PC-3 (cell line): ENCODE results near the gene AGL. TPM values are rescaled to one million over a fixed set of nuclear protein-coding genes. Genes with fewer than 3 reads are reported as not detected.

ENCODE experiments used
- ATAC-seq: fragments of 200-7000 bp; cut with Tn5 transposase; 2 replicates; pipeline ENCODE4 v1.9.1; 2020; ENCODE audit warnings: mild to moderate bottlenecking, moderate library complexity
- BruUV-seq: library from RNA; stranded (reverse); fragments of 400-500 nt; replicated peaks from 2 replicates; lab custom pipeline; 2021; lab: Mats Ljungman, UMichigan
- CTCF ChIA-PET: fragments of 300-600 bp; sonication (Branson Sonifier 250); formaldehyde crosslinking; loops from one replicate; lab custom pipeline; 2022; ENCODE audit warnings: antibody characterized with exemption; lab: Charles Lee
- POLR2A ChIA-PET: fragments of 300-600 bp; sonication (Branson Sonifier 250); formaldehyde crosslinking; loops from one replicate; lab custom pipeline; 2022; ENCODE audit warnings: antibody characterized with exemption; ENCODE audit not compliant: unreplicated experiment; lab: Charles Lee
- DNase-seq: peaks from one replicate; pipeline ENCODE4 v3.0.0-alpha.2; 2015
- H2AFZ ChIP-seq: fragments of 300-600 bp; sonication (generic); 2 replicates; pipeline ENCODE4 v1.6.0; 2016; ENCODE audit warnings: antibody characterized with exemption, low read length
- H3F3A ChIP-seq: fragments of 300-600 bp; sonication (generic); one replicate; pipeline ENCODE4 v1.6.0; 2017; ENCODE audit warnings: antibody characterized with exemption, low read length, control low read depth, mild to moderate bottlenecking; ENCODE audit not compliant: unreplicated experiment
- H3K27ac ChIP-seq: fragments of 300-600 bp; sonication (generic); 2 replicates; pipeline ENCODE4 v1.5.1; 2016; ENCODE audit warnings: mild to moderate bottlenecking, low read length
- H3K27me3 ChIP-seq: fragments of 300-600 bp; sonication (generic); 2 replicates; pipeline ENCODE4 v1.6.1; 2016; ENCODE audit warnings: low read length, mixed read lengths
- H3K36me3 ChIP-seq: fragments of 300-600 bp; sonication (generic); 2 replicates; pipeline ENCODE4 v1.6.1; 2016; ENCODE audit warnings: low read depth, mixed run types, low read length, mixed read lengths
- H3K4me1 ChIP-seq: fragments of 300-600 bp; sonication (generic); 2 replicates; pipeline ENCODE4 v1.5.1; 2016; ENCODE audit warnings: low read length; ENCODE audit not compliant: insufficient read depth
- H3K4me2 ChIP-seq: fragments of 300-600 bp; sonication (generic); 2 replicates; pipeline ENCODE4 v1.6.0; 2016; ENCODE audit warnings: low read length
- H3K4me3 ChIP-seq: fragments of 300-600 bp; sonication (generic); 2 replicates; pipeline ENCODE4 v1.5.1; 2016; ENCODE audit warnings: mild to moderate bottlenecking, low read length, mixed read lengths
- H3K79me2 ChIP-seq: fragments of 300-600 bp; sonication (generic); 2 replicates; pipeline ENCODE4 v1.6.1; 2017; ENCODE audit warnings: low read length, mixed read lengths
- H3K9ac ChIP-seq: fragments of 300-600 bp; sonication (generic); 2 replicates; pipeline ENCODE4 v1.6.0; 2016; ENCODE audit warnings: mild to moderate bottlenecking, low read length
- H3K9me2 ChIP-seq: fragments of 300-600 bp; sonication (generic); replicated peaks from 2 replicates; pipeline ENCODE4 v1.6.1; 2016; ENCODE audit warnings: mixed run types, low read length, mixed read lengths
- H3K9me3 ChIP-seq: fragments of 300-600 bp; sonication (generic); 2 replicates; pipeline ENCODE4 v1.6.1; 2016; ENCODE audit warnings: low read length, mixed read lengths
- H4K20me1 ChIP-seq: fragments of 300-600 bp; sonication (generic); 2 replicates; pipeline ENCODE4 v1.6.1; 2016; ENCODE audit warnings: low read length, mixed read lengths
- EZH2 ChIP-seq: fragments of 300-600 bp; sonication (generic); IDR thresholded peaks from one replicate; pipeline ENCODE4 v1.6.1; 2017; ENCODE audit warnings: antibody characterized with exemption, mild to moderate bottlenecking, low read length; ENCODE audit not compliant: unreplicated experiment
- EZH2phosphoT487 ChIP-seq: fragments of 300-600 bp; sonication (generic); IDR thresholded peaks from 2 replicates; pipeline ENCODE4 v1.6.1; 2018; ENCODE audit warnings: mild to moderate bottlenecking, antibody characterized with exemption, low read length, borderline replicate concordance
- intact Hi-C: fragments of 100-400 bp; cut with micrococcal nuclease; formaldehyde crosslinking; loops from 2 replicates; pipeline ENCODE4 v1.9.0; 2023
- total RNA-seq: library from RNA; depleted of rRNA; stranded (reverse); fragments of >200 nt; gene quantifications from 2 replicates; pipeline ENCODE4 v1.2.3, GENCODE V29; 2014
- TF ChIP-seq, protein P1 (sequence below): fragments of 300-600 bp; sonication (generic); conservative IDR thresholded peaks from 2 replicates; pipeline ENCODE4 v1.5.1; 2017; ENCODE audit warnings: antibody characterized with exemption, low read depth, mild to moderate bottlenecking, low read length

The AGL gene
- total RNA-seq, 1 experiment from 2014 or later, result 8.7 TPM

GRCh38 chr1:99917214-99917613, 67.1 kb downstream of the AGL start:
- TF ChIP-seq EZH2phosphoT487 (no peak), EZH2 (no peak)
- TF ChIP-seq, protein P1, sequence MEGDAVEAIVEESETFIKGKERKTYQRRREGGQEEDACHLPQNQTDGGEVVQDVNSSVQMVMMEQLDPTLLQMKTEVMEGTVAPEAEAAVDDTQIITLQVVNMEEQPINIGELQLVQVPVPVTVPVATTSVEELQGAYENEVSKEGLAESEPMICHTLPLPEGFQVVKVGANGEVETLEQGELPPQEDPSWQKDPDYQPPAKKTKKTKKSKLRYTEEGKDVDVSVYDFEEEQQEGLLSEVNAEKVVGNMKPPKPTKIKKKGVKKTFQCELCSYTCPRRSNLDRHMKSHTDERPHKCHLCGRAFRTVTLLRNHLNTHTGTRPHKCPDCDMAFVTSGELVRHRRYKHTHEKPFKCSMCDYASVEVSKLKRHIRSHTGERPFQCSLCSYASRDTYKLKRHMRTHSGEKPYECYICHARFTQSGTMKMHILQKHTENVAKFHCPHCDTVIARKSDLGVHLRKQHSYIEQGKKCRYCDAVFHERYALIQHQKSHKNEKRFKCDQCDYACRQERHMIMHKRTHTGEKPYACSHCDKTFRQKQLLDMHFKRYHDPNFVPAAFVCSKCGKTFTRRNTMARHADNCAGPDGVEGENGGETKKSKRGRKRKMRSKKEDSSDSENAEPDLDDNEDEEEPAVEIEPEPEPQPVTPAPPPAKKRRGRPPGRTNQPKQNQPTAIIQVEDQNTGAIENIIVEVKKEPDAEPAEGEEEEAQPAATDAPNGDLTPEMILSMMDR, result no peak
- no peak overlapping the region for H3K4me2 ChIP-seq
- ATAC-seq (no peak), DNase-seq (no peak)
- H3K79me2 ChIP-seq, result no peaks in the 10 kb centered on the region
- no peak overlapping the region for H3K4me3 ChIP-seq
- H3F3A ChIP-seq, result no peaks in the 10 kb centered on the region
- POLR2A ChIA-PET, result no interaction called here
- no peaks in the 10 kb centered on the region for H3K27me3 ChIP-seq
- H3K9ac ChIP-seq, result no peak overlapping the region
- no peaks in the 10 kb centered on the region for H3K36me3 ChIP-seq
- H3K4me1 ChIP-seq, result no peaks in the 10 kb centered on the region
- no TSS peak for BruUV-seq
- intact Hi-C loops, result no loop called here
- H3K9me3 ChIP-seq, result no peaks in the 10 kb centered on the region
- no peak overlapping the region for H2AFZ ChIP-seq
- no peak overlapping the region for H3K27ac ChIP-seq
- CTCF ChIA-PET, result no interaction called here
- H4K20me1 ChIP-seq, result no peaks in the 10 kb centered on the region
- H3K9me2 ChIP-seq, result no peaks in the 10 kb centered on the region

DNA sequence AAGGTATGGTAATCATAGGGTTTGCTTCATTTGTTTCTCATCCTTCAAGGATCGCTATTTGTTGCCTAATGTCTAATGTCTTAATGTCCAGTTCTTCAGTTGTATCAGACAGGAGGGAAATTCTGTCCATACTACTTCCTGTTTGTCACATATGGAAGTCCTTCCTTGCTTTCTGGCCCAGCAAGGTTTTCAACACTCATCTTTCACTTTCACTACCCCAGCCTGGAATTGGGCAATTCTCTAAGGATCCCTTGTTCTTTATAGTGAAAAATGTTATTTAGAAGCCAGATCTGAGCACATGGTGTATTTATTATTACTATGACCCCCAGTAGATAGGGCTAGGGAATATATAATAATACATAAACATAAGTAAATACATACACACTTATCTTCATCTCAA, 69.1 kb downstream of the AGL start:
- intact Hi-C loops, result no loop called here
- Histone ChIP-seq H3K4me1 (no peaks in the 10 kb centered on the region), H3K9me2 (no peaks in the 10 kb centered on the region), H3K4me3 (no peak overlapping the region), H3K36me3 (no peaks in the 10 kb centered on the region), H2AFZ (no peak overlapping the region), H3K27me3 (no peaks in the 10 kb centered on the region), H3K79me2 (no peaks in the 10 kb centered on the region), H3F3A (no peaks in the 10 kb centered on the region), H3K27ac (no peak overlapping the region), H3K4me2 (no peak overlapping the region), H3K9me3 (no peaks in the 10 kb centered on the region), H3K9ac (no peak overlapping the region), H4K20me1 (no peaks in the 10 kb centered on the region)
- BruUV-seq, result no TSS peak
- ATAC-seq (no peak), DNase-seq (no peak)
- TF ChIP-seq EZH2 (no peak), EZH2phosphoT487 (no peak)
- TF ChIP-seq, protein P1, result no peak
- ChIA-PET POLR2A (no interaction called here), CTCF (no interaction called here)

DNA sequence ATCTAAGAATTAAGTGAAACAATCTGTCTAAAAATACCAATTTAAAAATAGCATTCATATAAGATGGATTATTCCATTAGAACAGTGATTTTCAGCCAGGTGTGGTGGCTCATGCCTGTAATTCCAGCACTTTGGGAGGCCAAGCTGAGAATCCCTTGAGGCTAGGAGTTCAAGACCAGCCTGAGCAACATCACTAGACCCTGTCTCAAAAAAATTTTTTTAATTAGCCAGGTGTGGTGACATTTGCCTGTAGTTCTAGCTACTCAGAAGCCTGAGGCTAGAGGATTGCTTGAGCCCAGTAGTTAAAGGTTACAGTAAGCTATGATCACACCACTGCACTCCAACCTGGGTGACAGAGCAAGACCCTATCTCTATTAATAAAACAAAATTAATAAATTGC, 84.6 kb downstream of the AGL start:
- H3K4me3 ChIP-seq, result no peak overlapping the region
- CTCF ChIA-PET, result no interaction called here
- H2AFZ ChIP-seq, result no peak overlapping the region
- no peaks in the 10 kb centered on the region for H3F3A ChIP-seq
- H3K9ac ChIP-seq, result no peak overlapping the region
- no peaks in the 10 kb centered on the region for H3K9me2 ChIP-seq
- BruUV-seq, result no TSS peak
- no peaks in the 10 kb centered on the region for H3K4me1 ChIP-seq
- no peaks in the 10 kb centered on the region for H3K36me3 ChIP-seq
- H4K20me1 ChIP-seq, result no peaks in the 10 kb centered on the region
- TF ChIP-seq EZH2phosphoT487, result no peak
- TF ChIP-seq, protein P1, result no peak
- no peak for TF ChIP-seq EZH2
- POLR2A ChIA-PET, result no interaction called here
- H3K4me2 ChIP-seq, result no peak overlapping the region
- H3K27me3 ChIP-seq, result no peaks in the 10 kb centered on the region
- H3K27ac ChIP-seq, result no peak overlapping the region
- ATAC-seq, result no peak
- intact Hi-C loops, result no loop called here
- H3K79me2 ChIP-seq, result no peaks in the 10 kb centered on the region
- no peak for DNase-seq
- H3K9me3 ChIP-seq, result no peaks in the 10 kb centered on the region
